CD14-positive monocyte (primary cell): ENCODE measurements around the gene ERLIN1. TPM values are rescaled to one million over a fixed set of nuclear protein-coding genes. Genes with fewer than 3 reads are reported as not detected.

ENCODE experiments used
- DNase-seq, 3 donors: peaks; one replicate each; pipeline ENCODE4 v3.0.0-alpha.2; 2011 to 2022
- H2AFZ ChIP-seq: 2 replicates; pipeline ENCODE4 v1.6.0; 2012; ENCODE audit warnings: mild to moderate bottlenecking, low read depth, low read length, inconsistent platforms; ENCODE audit not compliant: insufficient read depth, poor library complexity, severe bottlenecking
- H3K27ac ChIP-seq, 2 donors: 1 replicate in 1 of 2; 2 replicates in 1 of 2; pipeline ENCODE4 v1.5.1; 2012 to 2013; ENCODE audit warnings: low read length in 2 of 2, control low read depth in 1 of 2, inconsistent platforms in 1 of 2, low read depth in 1 of 2, mild to moderate bottlenecking in 1 of 2
- H3K27me3 ChIP-seq, 2 donors: one replicate each; pipeline versions ENCODE4 v1.6.0 to v1.6.1; 2011 to 2013; ENCODE audit warnings: low read length in 2 of 2; ENCODE audit not compliant: control insufficient read depth in 2 of 2, insufficient read depth in 2 of 2
- H3K36me3 ChIP-seq, 2 donors: replicated peaks in 1 of 2; 1 replicate in 1 of 2; 2 replicates in 1 of 2; pipeline versions ENCODE4 v1.5.1 to v1.6.1; 2012 to 2013; ENCODE audit warnings: low read length in 2 of 2, control low read depth in 1 of 2, inconsistent platforms in 1 of 2, mild to moderate bottlenecking in 1 of 2; ENCODE audit not compliant: insufficient read depth in 2 of 2, control insufficient read depth in 1 of 2
- H3K4me1 ChIP-seq, 2 donors: 1 replicate in 1 of 2; 2 replicates in 1 of 2; pipeline versions ENCODE4 v1.5.1 to v1.6.1; 2012 to 2013; ENCODE audit warnings: low read length in 2 of 2, control low read depth in 1 of 2, inconsistent platforms in 1 of 2, mild to moderate bottlenecking in 1 of 2, moderate library complexity in 1 of 2; ENCODE audit not compliant: insufficient read depth in 2 of 2, control insufficient read depth in 1 of 2
- H3K4me2 ChIP-seq: replicated peaks from 2 replicates; pipeline ENCODE3; 2012; ENCODE audit warnings: low read length, moderate library complexity, mild to moderate bottlenecking; ENCODE audit not compliant: poor library complexity, severe bottlenecking; ENCODE audit errors: extremely low read depth
- H3K4me3 ChIP-seq, 3 experiments: fragments of 200-600 bp in 1 of 3; sonication (generic) in 1 of 3; replicated peaks in 1 of 3; 1 replicate in 2 of 3; 2 replicates in 1 of 3; pipeline ENCODE4 v1.5.1; 2011 to 2013; ENCODE audit warnings: low read length in 3 of 3, mild to moderate bottlenecking in 3 of 3, control low read depth in 2 of 3, low read depth in 2 of 3, inconsistent platforms in 1 of 3, moderate library complexity in 1 of 3
- H3K79me2 ChIP-seq: 2 replicates; pipeline ENCODE4 v1.6.0; 2012; ENCODE audit warnings: mild to moderate bottlenecking, control low read depth, inconsistent platforms, low read length, moderate library complexity; ENCODE audit not compliant: insufficient read depth
- H3K9ac ChIP-seq: 2 replicates; pipeline ENCODE4 v1.6.0; 2017; ENCODE audit warnings: low read length, mild to moderate bottlenecking; ENCODE audit not compliant: insufficient read depth, poor library complexity, severe bottlenecking
- H3K9me3 ChIP-seq, 2 donors: replicated peaks in 1 of 2; 1 replicate in 1 of 2; 2 replicates in 1 of 2; pipeline versions ENCODE4 v1.5.1 to v1.6.1; 2012 to 2013; ENCODE audit warnings: low read length in 2 of 2, control low read depth in 1 of 2; ENCODE audit not compliant: control insufficient read depth in 1 of 2, insufficient read depth in 1 of 2
- H4K20me1 ChIP-seq: 2 replicates; pipeline ENCODE4 v1.6.0; 2012; ENCODE audit warnings: mild to moderate bottlenecking, low read length, control low read depth, moderate library complexity; ENCODE audit not compliant: insufficient read depth
- H3K27ac Mint-ChIP-seq, 7 donors: one replicate each; pipeline ENCODE4 v1.8.0; 2020; ENCODE audit warnings: mild to moderate bottlenecking in 7 of 7, mixed read lengths in 7 of 7, moderate library complexity in 6 of 7, inconsistent platforms in 2 of 7
- H3K27me3 Mint-ChIP-seq, 3 donors: one replicate each; pipeline ENCODE4 v1.8.0; 2021 to 2022; ENCODE audit warnings: low read depth in 3 of 3, mild to moderate bottlenecking in 3 of 3, mixed read lengths in 3 of 3, moderate library complexity in 3 of 3, inconsistent platforms in 1 of 3
- H3K36me3 Mint-ChIP-seq, 2 donors: one replicate each; pipeline ENCODE4 v1.8.0; 2020; ENCODE audit warnings: mixed read lengths in 2 of 2, inconsistent platforms in 1 of 2, mild to moderate bottlenecking in 1 of 2
- H3K4me1 Mint-ChIP-seq: one replicate; pipeline ENCODE4 v1.8.0; 2020; ENCODE audit warnings: mild to moderate bottlenecking, mixed read lengths
- H3K4me3 Mint-ChIP-seq, 2 donors: one replicate each; pipeline ENCODE4 v1.8.0; 2020; ENCODE audit warnings: mild to moderate bottlenecking in 2 of 2, mixed read lengths in 2 of 2, moderate library complexity in 1 of 2
- H3K9me3 Mint-ChIP-seq, 7 donors: one replicate each; pipeline ENCODE4 v1.8.0; 2020 to 2022; ENCODE audit warnings: mixed read lengths in 7 of 7, mild to moderate bottlenecking in 6 of 7, moderate library complexity in 6 of 7, inconsistent platforms in 2 of 7
- WGBS: methylation state at CpG from one replicate; pipeline ENCODE4 v1.1.5; 2013; ENCODE audit warnings: missing lambda C conversion rate; ENCODE audit not compliant: insufficient coverage; 5-methylcytosine and 5-hydroxymethylcytosine counted together
- intact Hi-C, 2 donors: fragments of 100-400 bp; cut with micrococcal nuclease; formaldehyde crosslinking; loops; one replicate each; pipeline versions ENCODE4 v1.15.0 to v1.15.1; 2023
- polyA plus RNA-seq, 3 donors: library from polyadenylated mRNA; depleted of rRNA in 1 of 3; unstranded in 2 of 3; stranded (reverse) in 1 of 3; fragments of 300-500 nt in 2 of 3; fragments of >200 nt in 1 of 3; fragmentation: Illumina TruSeq in 2 of 3; gene quantifications; 1 replicate in 2 of 3; 2 replicates in 1 of 3; pipeline ENCODE4 v1.2.3, GENCODE V29; 2012 to 2021
- TF ChIP-seq, protein P1 (sequence below): fragments of 200-600 bp; IDR thresholded peaks from one replicate; pipeline ENCODE4 v1.8.0; 2022; ENCODE audit warnings: antibody characterized with exemption, mild to moderate bottlenecking

The ERLIN1 gene
- polyA plus RNA-seq, 3 donors, result 14.5 to 31.4 (median 18.7) TPM

DNA sequence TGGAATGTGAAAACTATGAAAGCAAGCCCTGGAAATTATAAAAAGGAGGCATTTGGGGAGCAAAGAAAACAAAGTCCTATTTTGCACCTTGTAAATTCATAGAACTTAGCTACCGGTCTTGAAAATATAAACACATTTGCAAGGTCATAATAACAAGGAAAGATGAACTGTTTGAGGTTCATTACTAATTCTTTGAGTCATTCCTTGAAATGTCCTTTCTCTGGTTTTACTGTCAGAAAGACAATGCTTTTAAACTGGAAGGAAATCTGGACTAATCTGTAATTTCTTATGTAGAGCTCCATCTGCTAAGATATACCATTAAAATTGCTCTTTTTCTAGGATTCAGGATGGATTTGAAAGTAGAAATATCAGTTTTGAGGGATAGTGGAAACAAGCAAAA, 1.4 kb downstream of the ERLIN1 start:
- H3K27ac ChIP-seq, result peak overlapping the region; percentile 97 to 98
- intact Hi-C loops, result loop anchor here (10.0 kb wide), 2 partner anchors 80 to 100 kb away; partner anchors contain the start of genes BLOC1S2 (in 1 of the 2) and CWF19L1 (in 1 of the 2)
- peaks cover 89% of the 10 kb centered on the region for H3K79me2 ChIP-seq
- H3K4me2 ChIP-seq, result peak overlapping the region; percentile 93
- DNase-seq, result peak in 1 of 3 donors; percentile 21
- H3K4me3 Mint-ChIP-seq, result peak overlapping the region; percentile 90 to 99
- H3K9ac ChIP-seq, result peak overlapping the region; percentile 97
- H3K36me3 Mint-ChIP-seq, result peaks cover 19 to 20% of the 10 kb centered on the region in 2 donors
- no peaks in the 10 kb centered on the region for H3K27me3 Mint-ChIP-seq
- H3K4me1 ChIP-seq, result peaks cover 53 to 64% of the 10 kb centered on the region in 2 donors
- no peaks in the 10 kb centered on the region for H3K9me3 ChIP-seq
- peak overlapping the region; percentile 96 to 99 (median 98) for H3K27ac Mint-ChIP-seq
- no peaks in the 10 kb centered on the region for H3K27me3 ChIP-seq
- no CpG with 5 or more reads among the region's 1 CpG for WGBS
- no peak overlapping the region for H2AFZ ChIP-seq
- H3K36me3 ChIP-seq, result peaks cover 2 to 22% of the 10 kb centered on the region in 2 donors
- peak overlapping the region; percentile 81 to 99 (median 91) for H3K4me3 ChIP-seq
- H3K9me3 Mint-ChIP-seq, result no peaks in the 10 kb centered on the region
- no peaks in the 10 kb centered on the region for H4K20me1 ChIP-seq
- peaks cover 73% of the 10 kb centered on the region for H3K4me1 Mint-ChIP-seq
- TF ChIP-seq, protein P1, sequence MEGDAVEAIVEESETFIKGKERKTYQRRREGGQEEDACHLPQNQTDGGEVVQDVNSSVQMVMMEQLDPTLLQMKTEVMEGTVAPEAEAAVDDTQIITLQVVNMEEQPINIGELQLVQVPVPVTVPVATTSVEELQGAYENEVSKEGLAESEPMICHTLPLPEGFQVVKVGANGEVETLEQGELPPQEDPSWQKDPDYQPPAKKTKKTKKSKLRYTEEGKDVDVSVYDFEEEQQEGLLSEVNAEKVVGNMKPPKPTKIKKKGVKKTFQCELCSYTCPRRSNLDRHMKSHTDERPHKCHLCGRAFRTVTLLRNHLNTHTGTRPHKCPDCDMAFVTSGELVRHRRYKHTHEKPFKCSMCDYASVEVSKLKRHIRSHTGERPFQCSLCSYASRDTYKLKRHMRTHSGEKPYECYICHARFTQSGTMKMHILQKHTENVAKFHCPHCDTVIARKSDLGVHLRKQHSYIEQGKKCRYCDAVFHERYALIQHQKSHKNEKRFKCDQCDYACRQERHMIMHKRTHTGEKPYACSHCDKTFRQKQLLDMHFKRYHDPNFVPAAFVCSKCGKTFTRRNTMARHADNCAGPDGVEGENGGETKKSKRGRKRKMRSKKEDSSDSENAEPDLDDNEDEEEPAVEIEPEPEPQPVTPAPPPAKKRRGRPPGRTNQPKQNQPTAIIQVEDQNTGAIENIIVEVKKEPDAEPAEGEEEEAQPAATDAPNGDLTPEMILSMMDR, result no peak

DNA sequence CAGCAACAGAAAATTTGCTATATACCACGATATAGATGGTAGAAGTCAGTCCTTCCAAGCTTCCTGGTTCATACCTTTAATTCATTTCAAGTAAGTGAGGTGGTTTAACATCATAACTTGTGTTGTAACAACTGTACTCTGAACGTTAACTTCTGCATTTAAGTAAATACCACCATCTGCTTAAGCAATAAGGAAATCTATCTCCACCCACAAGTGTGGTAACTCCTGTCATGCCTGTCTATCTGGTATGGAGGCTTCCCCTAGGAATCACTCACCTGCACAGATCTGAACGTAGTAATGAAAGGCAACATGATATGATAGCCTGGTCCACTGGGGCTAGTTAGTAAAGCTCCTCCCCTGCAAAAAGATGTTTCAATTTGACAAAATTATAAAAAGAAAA, 2.3 kb downstream of the ERLIN1 start:
- no CpG with 5 or more reads among the region's 3 CpGs for WGBS
- Histone ChIP-seq H4K20me1 (no peaks in the 10 kb centered on the region), H3K4me3 (peak overlapping the region in 1 of 3 experiments; percentile 81), H3K9ac (peak overlapping the region; percentile 44), H3K27ac (peak overlapping the region in 1 of 2 donors; percentile 98), H3K36me3 (peaks cover 2 to 22% of the 10 kb centered on the region in 2 donors), H3K4me2 (peak overlapping the region; percentile 93), H2AFZ (no peak overlapping the region), H3K79me2 (peaks cover 89% of the 10 kb centered on the region), H3K27me3 (no peaks in the 10 kb centered on the region), H3K9me3 (no peaks in the 10 kb centered on the region), H3K4me1 (peaks cover 53 to 68% of the 10 kb centered on the region in 2 donors)
- peak; percentile 67 to 91 (median 85) for DNase-seq
- Mint-ChIP-seq H3K27ac (peak overlapping the region; percentile 96 to 99 (median 98)), H3K9me3 (no peaks in the 10 kb centered on the region), H3K4me3 (peak overlapping the region; percentile 17 to 84), H3K4me1 (peaks cover 76% of the 10 kb centered on the region), H3K27me3 (no peaks in the 10 kb centered on the region), H3K36me3 (peaks cover 13 to 20% of the 10 kb centered on the region in 2 donors)
- intact Hi-C loops, result loop anchor here (10.0 kb wide), 2 partner anchors 81 to 101 kb away; partner anchors contain the start of genes BLOC1S2 (in 1 of the 2) and CWF19L1 (in 1 of the 2)
- TF ChIP-seq, protein P1, result no peak
